Calu3 (cell line): ENCODE measurements around the gene CDC5L. TPM values are rescaled to one million over a fixed set of nuclear protein-coding genes. Genes with fewer than 3 reads are reported as not detected.

Experiments
- Bru-seq: library from RNA; stranded (reverse); fragments of 400-500 nt; gene quantifications from one replicate; lab custom pipeline; 2021; lab: Mats Ljungman, UMichigan
- BruChase-seq, 2 experiments: library from RNA; stranded (reverse); fragments of 400-500 nt; gene quantifications; one replicate each; lab custom pipeline; 2021; lab: Mats Ljungman, UMichigan
- BruUV-seq: library from RNA; stranded (reverse); fragments of 400-500 nt; replicated peaks from 2 replicates; lab custom pipeline; 2021; lab: Mats Ljungman, UMichigan
- CTCF ChIA-PET: fragments of 300-600 bp; sonication (Branson Sonifier 250); formaldehyde crosslinking; loops from one replicate; lab custom pipeline; 2022; ENCODE audit warnings: antibody characterized with exemption; lab: Charles Lee
- DNase-seq: peaks from one replicate; pipeline ENCODE4 v3.0.0; 2022
- H3K27ac Mint-ChIP-seq: one replicate; pipeline ENCODE4 v1.8.0; 2022; ENCODE audit warnings: mixed read lengths; ENCODE audit not compliant: unreplicated experiment
- H3K27me3 Mint-ChIP-seq: one replicate; pipeline ENCODE4 v1.8.0; 2022; ENCODE audit warnings: mixed read lengths; ENCODE audit not compliant: unreplicated experiment
- H3K36me3 Mint-ChIP-seq: one replicate; pipeline ENCODE4 v1.8.0; 2022; ENCODE audit warnings: mild to moderate bottlenecking, moderate library complexity, mixed read lengths; ENCODE audit not compliant: insufficient read depth, unreplicated experiment
- H3K4me1 Mint-ChIP-seq: one replicate; pipeline ENCODE4 v1.8.0; 2022; ENCODE audit warnings: mild to moderate bottlenecking, low read depth, mixed read lengths; ENCODE audit not compliant: unreplicated experiment
- H3K4me3 Mint-ChIP-seq: one replicate; pipeline ENCODE4 v1.8.0; 2022; ENCODE audit warnings: mild to moderate bottlenecking, low read depth, moderate library complexity, mixed read lengths; ENCODE audit not compliant: unreplicated experiment
- H3K9me3 Mint-ChIP-seq: one replicate; pipeline ENCODE4 v1.8.0; 2022; ENCODE audit warnings: low read depth, mixed read lengths; ENCODE audit not compliant: unreplicated experiment
- CTCF ChIP-seq: fragments of 200-600 bp; IDR thresholded peaks from one replicate; pipeline ENCODE4 v1.8.0; 2022; ENCODE audit warnings: antibody characterized with exemption; ENCODE audit not compliant: unreplicated experiment
- intact Hi-C: fragments of 100-400 bp; cut with micrococcal nuclease; formaldehyde crosslinking; loops from one replicate; pipeline ENCODE4 v1.10.0; 2022; ENCODE audit not compliant: unreplicated experiment
- long read RNA-seq: library from polyadenylated mRNA; stranded (forward); transcript quantifications from one replicate; pipeline ENCODE4 v2.0.0, GENCODE V29; 2022
- total RNA-seq: library from RNA; stranded (reverse); gene quantifications from 2 replicates; pipeline ENCODE4 v1.2.3, GENCODE V29; 2022

The CDC5L gene
- total RNA-seq, result 39.2 and 43.4 TPM in 2 replicates
- percentile 93 among the genes with signal in this experiment for Bru-seq, nascent RNA
- percentile 90 among the genes with signal in this experiment for BruChase-seq, experiment 1, labeled RNA remaining after a 6-hour chase
- percentile 88 among the genes with signal in this experiment for BruChase-seq, experiment 2, labeled RNA remaining after a 2-hour chase
- long read RNA-seq, full-length matches to known transcripts, result 78 of 91 reads
- long read RNA-seq, partial matches to known transcripts, result 7 of 91 reads
- long read RNA-seq, other reads (novel, unspliced or antisense), result 6 of 91 reads

GRCh38 chr6:44387346-44388134, at the start of gene CDC5L:
Gene CDC5L, plus strand, starts transcription at chr6:44387706. Its CDS starts 118 bp downstream, at chr6:44387824.
- CTCF ChIA-PET, result interaction anchor here (0.6 to 1.1 kb wide), 5 partner anchors 12 to 698 kb away, joined by 3 to 6 read pairs (median 4); no protein-coding TSS in a partner anchor

GRCh38 chr6:44338228-44339122, 49.0 kb upstream of the CDC5L start:
- peak; percentile 77 for DNase-seq
- intact Hi-C loops, result loop anchor here (1.0 kb wide), 3 partner anchors 70 to 242 kb away; no protein-coding TSS in a partner anchor
- no peak overlapping the region for H3K27ac Mint-ChIP-seq
- H3K9me3 Mint-ChIP-seq, result no peaks in the 10 kb centered on the region
- H3K27me3 Mint-ChIP-seq, result peaks cover 65% of the 10 kb centered on the region
- CTCF ChIA-PET, result interaction anchor here (0.8 to 4.0 kb wide), 5 partner anchors 25 to 242 kb away, joined by 3 to 53 read pairs (median 3); partner anchors contain the start of gene AARS2
- H3K4me1 Mint-ChIP-seq, result no peaks in the 10 kb centered on the region
- H3K36me3 Mint-ChIP-seq, result no peaks in the 10 kb centered on the region
- TF ChIP-seq CTCF, result peak; percentile 84
- no peak overlapping the region for H3K4me3 Mint-ChIP-seq
- BruUV-seq, result no TSS peak

More at GRCh38 chr6:44387346-44388134, at the start of gene CDC5L:
- BruUV-seq, result no TSS peak
- peak within 1 kb of the TSS; percentile 98 for H3K4me3 Mint-ChIP-seq
- peaks cover 24% of the 10 kb centered on the region for H3K4me1 Mint-ChIP-seq
- TF ChIP-seq CTCF, result no peak
- intact Hi-C loops, result no loop called here
- no peaks in the 10 kb centered on the region for H3K27me3 Mint-ChIP-seq
- peaks cover 56% of the 10 kb centered on the region for H3K36me3 Mint-ChIP-seq
- H3K27ac Mint-ChIP-seq, result peak within 1 kb of the TSS; percentile 99
- DNase-seq, result peak; percentile 97
- no peaks in the 10 kb centered on the region for H3K9me3 Mint-ChIP-seq

- Mint-ChIP-seq H3K36me3 (no peaks in the 10 kb centered on the region), H3K27ac (no peak overlapping the region), H3K4me3 (no peak overlapping the region), H3K4me1 (no peaks in the 10 kb centered on the region), H3K27me3 (peaks cover 65% of the 10 kb centered on the region), H3K9me3 (no peaks in the 10 kb centered on the region)
- CTCF ChIA-PET, result interaction anchor here (0.8 to 4.0 kb wide), 4 partner anchors 10 to 166 kb away, joined by 3 to 53 read pairs (median 4); partner anchors contain the start of gene AARS2
- BruUV-seq, result no TSS peak
- no peak for TF ChIP-seq CTCF
- intact Hi-C loops, result no loop called here
- DNase-seq, result no peak
These were observed 48.2 kb upstream of the CDC5L start for GRCh38 chr6:44339301-44339700.
